Liver (tissue), 9 donors: ENCODE measurements around the gene MON2. TPM values are rescaled to one million over a fixed set of nuclear protein-coding genes. Genes with fewer than 3 reads are reported as not detected.

Experiments used
- DNase-seq: peaks from one replicate; pipeline ENCODE4 v3.0.0-alpha.2; 2017; ENCODE audit warnings: low spot score
- H3K27ac ChIP-seq, 2 donors: one replicate each; pipeline ENCODE4 v1.7.0; 2013; ENCODE audit warnings: inconsistent platforms in 2 of 2, low read length in 2 of 2, control low read depth in 1 of 2, low read depth in 1 of 2, mild to moderate bottlenecking in 1 of 2
- H3K27me3 ChIP-seq, 4 donors: one replicate each; pipeline versions ENCODE4 v1.6.1 to v1.7.0; 2013; ENCODE audit warnings: low read length in 3 of 4, inconsistent platforms in 1 of 4, mild to moderate bottlenecking in 1 of 4, moderate library complexity in 1 of 4; ENCODE audit not compliant: control insufficient read depth in 4 of 4, insufficient read depth in 4 of 4
- H3K36me3 ChIP-seq, 4 donors: one replicate each; pipeline versions ENCODE4 v1.6.1 to v1.7.0; 2013; ENCODE audit warnings: low read length in 3 of 4, mild to moderate bottlenecking in 3 of 4, low read depth in 1 of 4, moderate library complexity in 1 of 4; ENCODE audit not compliant: control insufficient read depth in 4 of 4, insufficient read depth in 3 of 4
- H3K4me1 ChIP-seq, 4 donors: one replicate each; pipeline versions ENCODE4 v1.6.1 to v1.7.0; 2013; ENCODE audit warnings: low read length in 3 of 4, mild to moderate bottlenecking in 3 of 4, moderate library complexity in 1 of 4; ENCODE audit not compliant: control insufficient read depth in 4 of 4, insufficient read depth in 4 of 4
- H3K4me3 ChIP-seq, 3 donors: one replicate each; pipeline versions ENCODE4 v1.6.1 to v1.7.0; 2013; ENCODE audit warnings: low read length in 3 of 3, control low read depth in 1 of 3, low read depth in 1 of 3, mild to moderate bottlenecking in 1 of 3
- H3K9ac ChIP-seq, 2 donors: one replicate each; pipeline ENCODE4 v1.7.0; 2013; ENCODE audit warnings: low read length in 2 of 2, mild to moderate bottlenecking in 2 of 2, moderate library complexity in 2 of 2, control low read depth in 1 of 2, low read depth in 1 of 2
- H3K9me3 ChIP-seq, 4 donors: one replicate each; pipeline versions ENCODE4 v1.6.1 to v1.7.0; 2013; ENCODE audit warnings: low read length in 3 of 4; ENCODE audit not compliant: control insufficient read depth in 4 of 4
- EGR1 ChIP-seq, 2 donors: IDR thresholded peaks; 2 replicates each; pipeline ENCODE4 v1.6.1; 2016 to 2018; ENCODE audit warnings: antibody characterized with exemption in 2 of 2, low read depth in 2 of 2
- FOXA1 ChIP-seq: IDR thresholded peaks from 2 replicates; pipeline ENCODE4 v1.6.1; 2016; ENCODE audit warnings: antibody characterized with exemption
- FOXA2 ChIP-seq: IDR thresholded peaks from 2 replicates; pipeline ENCODE4 v1.6.1; 2016; ENCODE audit warnings: antibody characterized with exemption
- GABPA ChIP-seq, 2 donors: IDR thresholded peaks in 1 of 2; conservative IDR thresholded peaks in 1 of 2; 2 replicates each; pipeline ENCODE4 v1.6.1; 2016; ENCODE audit warnings: antibody characterized with exemption in 2 of 2, mild to moderate bottlenecking in 1 of 2, moderate library complexity in 1 of 2
- HNF4A ChIP-seq, 2 donors: conservative IDR thresholded peaks; 2 replicates each; pipeline ENCODE4 v1.6.1; 2016; ENCODE audit warnings: antibody characterized with exemption in 2 of 2, mild to moderate bottlenecking in 2 of 2
- HNF4G ChIP-seq: IDR thresholded peaks from 2 replicates; pipeline ENCODE4 v1.6.1; 2016; ENCODE audit warnings: antibody characterized with exemption
- JUND ChIP-seq, 2 donors: IDR thresholded peaks; 2 replicates each; pipeline ENCODE4 v1.6.1; 2016; ENCODE audit warnings: antibody characterized with exemption in 2 of 2
- NR2F2 ChIP-seq: IDR thresholded peaks from 2 replicates; pipeline ENCODE4 v1.6.1; 2016; ENCODE audit warnings: antibody characterized with exemption
- RAD21 ChIP-seq, 2 donors: IDR thresholded peaks; 2 replicates each; pipeline ENCODE4 v1.6.1; 2016; ENCODE audit warnings: antibody characterized with exemption in 2 of 2, mild to moderate bottlenecking in 2 of 2
- RXRA ChIP-seq, 2 donors: IDR thresholded peaks; 2 replicates each; pipeline ENCODE4 v1.6.1; 2017 to 2018; ENCODE audit warnings: antibody characterized with exemption in 2 of 2, mild to moderate bottlenecking in 1 of 2
- SP1 ChIP-seq: IDR thresholded peaks from 2 replicates; pipeline ENCODE4 v1.6.1; 2018; ENCODE audit warnings: antibody characterized with exemption, mild to moderate bottlenecking
- TAF1 ChIP-seq: conservative IDR thresholded peaks from 2 replicates; pipeline ENCODE4 v1.6.1; 2016; ENCODE audit warnings: antibody characterized with exemption, mild to moderate bottlenecking
- YY1 ChIP-seq: IDR thresholded peaks from 2 replicates; pipeline ENCODE4 v1.6.1; 2016; ENCODE audit warnings: antibody characterized with exemption, mild to moderate bottlenecking
- WGBS: extraction: QIAGEN DNeasy Blood & Tissue Kit; methylation state at CpG from one replicate; pipeline ENCODE4 v1.1.7; 2013; 5-methylcytosine and 5-hydroxymethylcytosine counted together
- polyA plus RNA-seq, 2 donors: library from polyadenylated mRNA; stranded (reverse) in 1 of 2; unstranded in 1 of 2; fragments of 200-250 nt in 1 of 2; fragments of >200 nt in 1 of 2; fragmentation: Nextera tagmentation in 1 of 2; extraction: Ambion mirVana in 1 of 2; gene quantifications; one replicate each; pipeline versions ENCODE4 v1.2.1 to v1.2.3, GENCODE V29; 2013 to 2015
- total RNA-seq, 2 donors: library from RNA; depleted of rRNA; stranded (reverse); fragments of >200 nt; gene quantifications; one replicate each; pipeline ENCODE4 v1.2.3, GENCODE V29; 2014
- TF ChIP-seq, protein P1 (sequence below): IDR thresholded peaks from 2 replicates; pipeline ENCODE4 v1.6.1; 2016; ENCODE audit warnings: antibody characterized with exemption
- TF ChIP-seq, protein P2 (sequence below): IDR thresholded peaks from 2 replicates; pipeline ENCODE4 v1.6.1; 2016; ENCODE audit warnings: antibody characterized with exemption
- TF ChIP-seq, protein P3 (sequence below): IDR thresholded peaks from 2 replicates; pipeline ENCODE4 v1.6.1; 2016; ENCODE audit warnings: antibody characterized with exemption, mild to moderate bottlenecking
- TF ChIP-seq, protein P4 (sequence below): IDR thresholded peaks from 2 replicates; pipeline ENCODE4 v1.6.1; 2016; ENCODE audit warnings: antibody characterized with exemption
- TF ChIP-seq, protein P5 (sequence below): fragments of 150-350 bp; IDR thresholded peaks from 2 replicates; pipeline ENCODE4 v1.5.1; 2017; ENCODE audit warnings: improper control_type of control experiment, low read depth, low read length; ENCODE audit not compliant: missing input control
- donor health status: healthy.
- donor health status: healthy.
- donor health status: healthy.
- donor health status: healthy.
- donor health status: healthy.

MON2 gene
- total and polyA plus RNA-seq, 4 donors, result 7.5 to 69.9 (median 25.8) TPM

DNA sequence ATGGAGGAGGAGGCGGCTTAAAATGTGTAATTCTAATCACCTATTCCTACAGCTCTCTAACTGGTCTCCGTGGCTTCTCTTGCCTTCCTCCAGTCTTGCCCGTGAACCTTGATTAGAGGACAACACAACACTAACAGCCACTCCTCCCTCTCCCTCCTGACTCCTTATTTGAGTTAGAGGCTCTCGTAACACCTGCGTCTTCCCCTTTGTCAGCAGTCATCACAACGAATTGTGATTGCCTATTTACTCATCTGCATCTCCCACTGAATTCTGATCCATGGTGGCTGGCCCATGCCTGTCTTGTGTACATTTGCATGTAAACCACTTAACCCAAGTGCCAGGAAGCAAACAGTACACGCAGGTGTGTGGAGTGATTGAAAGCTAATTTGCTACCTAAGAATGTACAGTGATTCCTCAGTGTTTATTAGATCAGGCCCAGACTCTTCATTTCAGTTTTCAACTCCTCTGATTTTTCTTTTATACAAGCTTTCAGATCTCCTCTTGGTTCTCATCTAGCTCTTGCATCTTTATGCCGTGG, 154.5 kb downstream of the MON2 start:
- Histone ChIP-seq H3K9me3 (no peaks in the 10 kb centered on the region), H3K9ac (no peak overlapping the region), H3K4me1 (peaks cover 4 to 18% (median 6%) of the 10 kb centered on the region in 4 donors), H3K27me3 (no peaks in the 10 kb centered on the region), H3K36me3 (no peaks in the 10 kb centered on the region), H3K27ac (no peak overlapping the region), H3K4me3 (no peak overlapping the region)
- WGBS, result 70% methylated on average over 8 of the region's 8 CpGs
- no peak for TF ChIP-seq FOXA1
- TF ChIP-seq, protein P1, sequence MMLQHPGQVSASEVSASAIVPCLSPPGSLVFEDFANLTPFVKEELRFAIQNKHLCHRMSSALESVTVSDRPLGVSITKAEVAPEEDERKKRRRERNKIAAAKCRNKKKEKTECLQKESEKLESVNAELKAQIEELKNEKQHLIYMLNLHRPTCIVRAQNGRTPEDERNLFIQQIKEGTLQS, result no peak
- TF ChIP-seq RAD21 (IDR thresholded peaks at IDR 0.05), result no peak
- no peak for TF ChIP-seq JUND (IDR thresholded peaks at IDR 0.05)
- no peak for TF ChIP-seq HNF4A (conservative IDR thresholded peaks at IDR 0.05)
- TF ChIP-seq GABPA (IDR thresholded peaks at IDR 0.05 in 1 of 2, conservative IDR thresholded peaks at IDR 0.05 in 1 of 2), result no peak
- no peak for TF ChIP-seq EGR1 (IDR thresholded peaks at IDR 0.05; ENCODE audit: low read depth in 2 of 2)
- TF ChIP-seq, protein P2, sequence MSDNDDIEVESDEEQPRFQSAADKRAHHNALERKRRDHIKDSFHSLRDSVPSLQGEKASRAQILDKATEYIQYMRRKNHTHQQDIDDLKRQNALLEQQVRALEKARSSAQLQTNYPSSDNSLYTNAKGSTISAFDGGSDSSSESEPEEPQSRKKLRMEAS, result no peak
- no peak for TF ChIP-seq RXRA (IDR thresholded peaks at IDR 0.05)
- DNase-seq, result no peak

DNA sequence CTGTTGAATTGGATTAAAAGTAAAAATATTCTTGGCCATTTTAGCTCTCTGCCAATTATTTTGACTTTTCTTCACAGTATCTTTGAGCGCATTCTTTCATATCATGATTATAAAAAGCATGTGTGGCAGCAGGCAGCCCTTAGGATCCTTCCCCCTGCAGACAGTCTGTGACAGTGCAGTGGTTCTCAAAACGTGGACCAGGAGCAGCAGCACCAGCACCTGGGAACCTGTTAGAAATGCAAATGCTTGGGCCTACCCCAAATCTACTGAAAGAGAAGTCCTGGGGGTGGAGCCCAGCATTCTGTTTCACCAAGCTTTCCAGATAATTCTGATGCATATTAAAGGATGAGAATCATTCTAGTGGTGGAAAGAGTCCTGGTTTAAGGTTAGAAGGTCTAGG, 155.6 kb downstream of the MON2 start:
- no peak overlapping the region for H3K9ac ChIP-seq
- no peaks in the 10 kb centered on the region for H3K36me3 ChIP-seq
- TF ChIP-seq, protein P2, result no peak
- TF ChIP-seq SP1 (no peak), TAF1 (no peak), JUND (IDR thresholded peaks at IDR 0.05) (no peak), FOXA2 (no peak), HNF4G (no peak), RAD21 (IDR thresholded peaks at IDR 0.05) (no peak), NR2F2 (no peak), RXRA (IDR thresholded peaks at IDR 0.05) (no peak), FOXA1 (no peak), EGR1 (IDR thresholded peaks at IDR 0.05; ENCODE audit: low read depth in 2 of 2) (no peak), YY1 (no peak), GABPA (IDR thresholded peaks at IDR 0.05 in 1 of 2, conservative IDR thresholded peaks at IDR 0.05 in 1 of 2) (no peak), HNF4A (conservative IDR thresholded peaks at IDR 0.05) (no peak)
- TF ChIP-seq, protein P3, sequence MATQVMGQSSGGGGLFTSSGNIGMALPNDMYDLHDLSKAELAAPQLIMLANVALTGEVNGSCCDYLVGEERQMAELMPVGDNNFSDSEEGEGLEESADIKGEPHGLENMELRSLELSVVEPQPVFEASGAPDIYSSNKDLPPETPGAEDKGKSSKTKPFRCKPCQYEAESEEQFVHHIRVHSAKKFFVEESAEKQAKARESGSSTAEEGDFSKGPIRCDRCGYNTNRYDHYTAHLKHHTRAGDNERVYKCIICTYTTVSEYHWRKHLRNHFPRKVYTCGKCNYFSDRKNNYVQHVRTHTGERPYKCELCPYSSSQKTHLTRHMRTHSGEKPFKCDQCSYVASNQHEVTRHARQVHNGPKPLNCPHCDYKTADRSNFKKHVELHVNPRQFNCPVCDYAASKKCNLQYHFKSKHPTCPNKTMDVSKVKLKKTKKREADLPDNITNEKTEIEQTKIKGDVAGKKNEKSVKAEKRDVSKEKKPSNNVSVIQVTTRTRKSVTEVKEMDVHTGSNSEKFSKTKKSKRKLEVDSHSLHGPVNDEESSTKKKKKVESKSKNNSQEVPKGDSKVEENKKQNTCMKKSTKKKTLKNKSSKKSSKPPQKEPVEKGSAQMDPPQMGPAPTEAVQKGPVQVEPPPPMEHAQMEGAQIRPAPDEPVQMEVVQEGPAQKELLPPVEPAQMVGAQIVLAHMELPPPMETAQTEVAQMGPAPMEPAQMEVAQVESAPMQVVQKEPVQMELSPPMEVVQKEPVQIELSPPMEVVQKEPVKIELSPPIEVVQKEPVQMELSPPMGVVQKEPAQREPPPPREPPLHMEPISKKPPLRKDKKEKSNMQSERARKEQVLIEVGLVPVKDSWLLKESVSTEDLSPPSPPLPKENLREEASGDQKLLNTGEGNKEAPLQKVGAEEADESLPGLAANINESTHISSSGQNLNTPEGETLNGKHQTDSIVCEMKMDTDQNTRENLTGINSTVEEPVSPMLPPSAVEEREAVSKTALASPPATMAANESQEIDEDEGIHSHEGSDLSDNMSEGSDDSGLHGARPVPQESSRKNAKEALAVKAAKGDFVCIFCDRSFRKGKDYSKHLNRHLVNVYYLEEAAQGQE, result no peak
- TF ChIP-seq, protein P1, result no peak
- TF ChIP-seq, protein P4, sequence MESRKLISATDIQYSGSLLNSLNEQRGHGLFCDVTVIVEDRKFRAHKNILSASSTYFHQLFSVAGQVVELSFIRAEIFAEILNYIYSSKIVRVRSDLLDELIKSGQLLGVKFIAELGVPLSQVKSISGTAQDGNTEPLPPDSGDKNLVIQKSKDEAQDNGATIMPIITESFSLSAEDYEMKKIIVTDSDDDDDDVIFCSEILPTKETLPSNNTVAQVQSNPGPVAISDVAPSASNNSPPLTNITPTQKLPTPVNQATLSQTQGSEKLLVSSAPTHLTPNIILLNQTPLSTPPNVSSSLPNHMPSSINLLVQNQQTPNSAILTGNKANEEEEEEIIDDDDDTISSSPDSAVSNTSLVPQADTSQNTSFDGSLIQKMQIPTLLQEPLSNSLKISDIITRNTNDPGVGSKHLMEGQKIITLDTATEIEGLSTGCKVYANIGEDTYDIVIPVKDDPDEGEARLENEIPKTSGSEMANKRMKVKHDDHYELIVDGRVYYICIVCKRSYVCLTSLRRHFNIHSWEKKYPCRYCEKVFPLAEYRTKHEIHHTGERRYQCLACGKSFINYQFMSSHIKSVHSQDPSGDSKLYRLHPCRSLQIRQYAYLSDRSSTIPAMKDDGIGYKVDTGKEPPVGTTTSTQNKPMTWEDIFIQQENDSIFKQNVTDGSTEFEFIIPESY, result no peak
- TF ChIP-seq, protein P5, sequence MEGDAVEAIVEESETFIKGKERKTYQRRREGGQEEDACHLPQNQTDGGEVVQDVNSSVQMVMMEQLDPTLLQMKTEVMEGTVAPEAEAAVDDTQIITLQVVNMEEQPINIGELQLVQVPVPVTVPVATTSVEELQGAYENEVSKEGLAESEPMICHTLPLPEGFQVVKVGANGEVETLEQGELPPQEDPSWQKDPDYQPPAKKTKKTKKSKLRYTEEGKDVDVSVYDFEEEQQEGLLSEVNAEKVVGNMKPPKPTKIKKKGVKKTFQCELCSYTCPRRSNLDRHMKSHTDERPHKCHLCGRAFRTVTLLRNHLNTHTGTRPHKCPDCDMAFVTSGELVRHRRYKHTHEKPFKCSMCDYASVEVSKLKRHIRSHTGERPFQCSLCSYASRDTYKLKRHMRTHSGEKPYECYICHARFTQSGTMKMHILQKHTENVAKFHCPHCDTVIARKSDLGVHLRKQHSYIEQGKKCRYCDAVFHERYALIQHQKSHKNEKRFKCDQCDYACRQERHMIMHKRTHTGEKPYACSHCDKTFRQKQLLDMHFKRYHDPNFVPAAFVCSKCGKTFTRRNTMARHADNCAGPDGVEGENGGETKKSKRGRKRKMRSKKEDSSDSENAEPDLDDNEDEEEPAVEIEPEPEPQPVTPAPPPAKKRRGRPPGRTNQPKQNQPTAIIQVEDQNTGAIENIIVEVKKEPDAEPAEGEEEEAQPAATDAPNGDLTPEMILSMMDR, result no peak
- H3K27ac ChIP-seq, result no peak overlapping the region
- H3K9me3 ChIP-seq, result no peaks in the 10 kb centered on the region
- 69% methylated on average over 2 of the region's 2 CpGs for WGBS
- no peaks in the 10 kb centered on the region for H3K27me3 ChIP-seq
- DNase-seq, result no peak
- no peak overlapping the region for H3K4me3 ChIP-seq
- H3K4me1 ChIP-seq, result peaks cover 4 to 18% (median 6%) of the 10 kb centered on the region in 4 donors
